PC-3 (cell line): Measurements from ENCODE around the gene CNNM1. TPM values are rescaled to one million over a fixed set of nuclear protein-coding genes. Genes with fewer than 3 reads are reported as not detected.

ENCODE experiments used
- ATAC-seq: fragments of 200-7000 bp; cut with Tn5 transposase; 2 replicates; pipeline ENCODE4 v1.9.1; 2020; ENCODE audit warnings: mild to moderate bottlenecking, moderate library complexity
- BruUV-seq: library from RNA; stranded (reverse); fragments of 400-500 nt; replicated peaks from 2 replicates; lab custom pipeline; 2021; lab: Mats Ljungman, UMichigan
- CTCF ChIA-PET: fragments of 300-600 bp; sonication (Branson Sonifier 250); formaldehyde crosslinking; loops from one replicate; lab custom pipeline; 2022; ENCODE audit warnings: antibody characterized with exemption; lab: Charles Lee
- POLR2A ChIA-PET: fragments of 300-600 bp; sonication (Branson Sonifier 250); formaldehyde crosslinking; loops from one replicate; lab custom pipeline; 2022; ENCODE audit warnings: antibody characterized with exemption; ENCODE audit not compliant: unreplicated experiment; lab: Charles Lee
- DNase-seq: peaks from one replicate; pipeline ENCODE4 v3.0.0-alpha.2; 2015
- H2AFZ ChIP-seq: fragments of 300-600 bp; sonication (generic); 2 replicates; pipeline ENCODE4 v1.6.0; 2016; ENCODE audit warnings: antibody characterized with exemption, low read length
- H3F3A ChIP-seq: fragments of 300-600 bp; sonication (generic); one replicate; pipeline ENCODE4 v1.6.0; 2017; ENCODE audit warnings: antibody characterized with exemption, low read length, control low read depth, mild to moderate bottlenecking; ENCODE audit not compliant: unreplicated experiment
- H3K27ac ChIP-seq: fragments of 300-600 bp; sonication (generic); 2 replicates; pipeline ENCODE4 v1.5.1; 2016; ENCODE audit warnings: mild to moderate bottlenecking, low read length
- H3K27me3 ChIP-seq: fragments of 300-600 bp; sonication (generic); 2 replicates; pipeline ENCODE4 v1.6.1; 2016; ENCODE audit warnings: low read length, mixed read lengths
- H3K36me3 ChIP-seq: fragments of 300-600 bp; sonication (generic); 2 replicates; pipeline ENCODE4 v1.6.1; 2016; ENCODE audit warnings: low read depth, mixed run types, low read length, mixed read lengths
- H3K4me1 ChIP-seq: fragments of 300-600 bp; sonication (generic); 2 replicates; pipeline ENCODE4 v1.5.1; 2016; ENCODE audit warnings: low read length; ENCODE audit not compliant: insufficient read depth
- H3K4me2 ChIP-seq: fragments of 300-600 bp; sonication (generic); 2 replicates; pipeline ENCODE4 v1.6.0; 2016; ENCODE audit warnings: low read length
- H3K4me3 ChIP-seq: fragments of 300-600 bp; sonication (generic); 2 replicates; pipeline ENCODE4 v1.5.1; 2016; ENCODE audit warnings: mild to moderate bottlenecking, low read length, mixed read lengths
- H3K79me2 ChIP-seq: fragments of 300-600 bp; sonication (generic); 2 replicates; pipeline ENCODE4 v1.6.1; 2017; ENCODE audit warnings: low read length, mixed read lengths
- H3K9ac ChIP-seq: fragments of 300-600 bp; sonication (generic); 2 replicates; pipeline ENCODE4 v1.6.0; 2016; ENCODE audit warnings: mild to moderate bottlenecking, low read length
- H3K9me2 ChIP-seq: fragments of 300-600 bp; sonication (generic); replicated peaks from 2 replicates; pipeline ENCODE4 v1.6.1; 2016; ENCODE audit warnings: mixed run types, low read length, mixed read lengths
- H3K9me3 ChIP-seq: fragments of 300-600 bp; sonication (generic); 2 replicates; pipeline ENCODE4 v1.6.1; 2016; ENCODE audit warnings: low read length, mixed read lengths
- H4K20me1 ChIP-seq: fragments of 300-600 bp; sonication (generic); 2 replicates; pipeline ENCODE4 v1.6.1; 2016; ENCODE audit warnings: low read length, mixed read lengths
- CTCF ChIP-seq: fragments of 300-600 bp; sonication (generic); conservative IDR thresholded peaks from 2 replicates; pipeline ENCODE4 v1.5.1; 2017; ENCODE audit warnings: antibody characterized with exemption, low read depth, mild to moderate bottlenecking, low read length
- EZH2 ChIP-seq: fragments of 300-600 bp; sonication (generic); IDR thresholded peaks from one replicate; pipeline ENCODE4 v1.6.1; 2017; ENCODE audit warnings: antibody characterized with exemption, mild to moderate bottlenecking, low read length; ENCODE audit not compliant: unreplicated experiment
- EZH2phosphoT487 ChIP-seq: fragments of 300-600 bp; sonication (generic); IDR thresholded peaks from 2 replicates; pipeline ENCODE4 v1.6.1; 2018; ENCODE audit warnings: mild to moderate bottlenecking, antibody characterized with exemption, low read length, borderline replicate concordance
- intact Hi-C: fragments of 100-400 bp; cut with micrococcal nuclease; formaldehyde crosslinking; loops from 2 replicates; pipeline ENCODE4 v1.9.0; 2023
- total RNA-seq: library from RNA; depleted of rRNA; stranded (reverse); fragments of >200 nt; gene quantifications from 2 replicates; pipeline ENCODE4 v1.2.3, GENCODE V29; 2014

Gene CNNM1
- total RNA-seq, 1 experiment from 2014 or later = 3.3 TPM

GRCh38 chr10:99296605-99297004 lies 32.6 kb upstream of the CNNM1 start:
- H4K20me1 ChIP-seq = no peaks in the 10 kb centered on the region
- H3K9me3 ChIP-seq = no peaks in the 10 kb centered on the region
- H3K79me2 ChIP-seq = no peaks in the 10 kb centered on the region
- no peak for TF ChIP-seq CTCF
- no peak for TF ChIP-seq EZH2
- TF ChIP-seq EZH2phosphoT487 = no peak
- H3K27me3 ChIP-seq = no peaks in the 10 kb centered on the region
- ATAC-seq (no peak), DNase-seq (no peak)
- no peaks in the 10 kb centered on the region for H3K4me1 ChIP-seq
- H3K27ac ChIP-seq = no peak overlapping the region
- H3K4me3 ChIP-seq = no peak overlapping the region
- H3K36me3 ChIP-seq = no peaks in the 10 kb centered on the region
- no TSS peak for BruUV-seq
- H3K9me2 ChIP-seq = no peaks in the 10 kb centered on the region
- ChIA-PET POLR2A (no interaction called here), CTCF (no interaction called here)
- intact Hi-C loops = no loop called here
- H2AFZ ChIP-seq = no peak overlapping the region
- H3F3A ChIP-seq = no peaks in the 10 kb centered on the region
- H3K4me2 ChIP-seq = no peak overlapping the region
- no peak overlapping the region for H3K9ac ChIP-seq

GRCh38 chr10:99297033-99297432 lies 32.1 kb upstream of the CNNM1 start:
- H4K20me1 ChIP-seq = no peaks in the 10 kb centered on the region
- ChIA-PET POLR2A (no interaction called here), CTCF (no interaction called here)
- H3K27ac ChIP-seq = no peak overlapping the region
- no peaks in the 10 kb centered on the region for H3K27me3 ChIP-seq
- ATAC-seq (no peak), DNase-seq (no peak)
- no TSS peak for BruUV-seq
- H2AFZ ChIP-seq = no peak overlapping the region
- TF ChIP-seq EZH2 (no peak), EZH2phosphoT487 (no peak), CTCF (no peak)
- no peaks in the 10 kb centered on the region for H3K79me2 ChIP-seq
- H3K4me3 ChIP-seq = no peak overlapping the region
- no peak overlapping the region for H3K9ac ChIP-seq
- no peaks in the 10 kb centered on the region for H3K36me3 ChIP-seq
- no peaks in the 10 kb centered on the region for H3F3A ChIP-seq
- intact Hi-C loops = no loop called here
- no peaks in the 10 kb centered on the region for H3K9me2 ChIP-seq
- H3K9me3 ChIP-seq = no peaks in the 10 kb centered on the region
- no peaks in the 10 kb centered on the region for H3K4me1 ChIP-seq
- H3K4me2 ChIP-seq = no peak overlapping the region

- Histone ChIP-seq H3K27ac (no peak overlapping the region), H3K27me3 (no peaks in the 10 kb centered on the region), H2AFZ (no peak overlapping the region), H3K4me2 (no peak overlapping the region), H4K20me1 (no peaks in the 10 kb centered on the region), H3F3A (no peaks in the 10 kb centered on the region), H3K4me1 (no peaks in the 10 kb centered on the region), H3K9ac (no peak overlapping the region), H3K79me2 (no peaks in the 10 kb centered on the region), H3K9me2 (no peaks in the 10 kb centered on the region), H3K36me3 (no peaks in the 10 kb centered on the region), H3K9me3 (no peaks in the 10 kb centered on the region), H3K4me3 (no peak overlapping the region)
- ATAC-seq (no peak), DNase-seq (peak; percentile 46)
- POLR2A ChIA-PET = no interaction called here
- TF ChIP-seq CTCF = no peak
- intact Hi-C loops = no loop called here
- CTCF ChIA-PET = no interaction called here
- BruUV-seq = no TSS peak
Observed at GRCh38 chr10:99303899-99304861, 25.0 kb upstream of the CNNM1 start.
